CD4-positive, alpha-beta memory T cell (primary cell): ENCODE data around the gene DERL3. TPM values are rescaled to one million over a fixed set of nuclear protein-coding genes. Genes with fewer than 3 reads are reported as not detected.
A peak's percentile ranks its signal among the peaks of the same experiment; 100 is the strongest.

Experiments
- CTCF ChIA-PET: fragments of 350-600 bp; sonication (Branson Sonifier 250); formaldehyde crosslinking; loops from one replicate; lab custom pipeline; 2021; ENCODE audit warnings: inconsistent platforms; ENCODE audit not compliant: partially characterized antibody; lab: Charles Lee
- POLR2A ChIA-PET: fragments of 350-600 bp; sonication (Branson Sonifier 250); formaldehyde crosslinking; loops from one replicate; lab custom pipeline; 2021; ENCODE audit not compliant: partially characterized antibody; lab: Charles Lee
- DNase-seq, 5 donors: peaks; one replicate each; pipeline versions ENCODE4 v3.0.0 to v3.0.0-alpha.2; 2020 to 2022; ENCODE audit warnings: mixed read lengths in 1 of 5
- H3K27ac ChIP-seq: one replicate; pipeline ENCODE4 v1.7.0; 2013; ENCODE audit warnings: low read depth, low read length
- H3K27me3 ChIP-seq: 2 replicates; pipeline ENCODE4 v1.7.0; 2013; ENCODE audit warnings: mild to moderate bottlenecking, low read length, moderate library complexity; ENCODE audit not compliant: insufficient read depth
- H3K36me3 ChIP-seq: 2 replicates; pipeline ENCODE4 v1.7.0; 2013; ENCODE audit warnings: mild to moderate bottlenecking, low read length, moderate library complexity; ENCODE audit not compliant: insufficient read depth
- H3K4me1 ChIP-seq: 2 replicates; pipeline ENCODE4 v1.7.0; 2013; ENCODE audit warnings: mild to moderate bottlenecking, low read length, moderate library complexity; ENCODE audit not compliant: insufficient read depth
- H3K4me3 ChIP-seq, 2 donors: one replicate each; pipeline ENCODE4 v1.7.0; 2013; ENCODE audit warnings: low read length in 2 of 2, mild to moderate bottlenecking in 1 of 2
- H3K9me3 ChIP-seq, 2 donors: one replicate each; pipeline ENCODE4 v1.7.0; 2013; ENCODE audit warnings: low read length in 2 of 2, control low read depth in 1 of 2; ENCODE audit not compliant: control insufficient read depth in 1 of 2
- H3K27ac Mint-ChIP-seq, 7 donors: one replicate each; pipeline ENCODE4 v1.8.0; 2020 to 2021; ENCODE audit warnings: mixed read lengths in 7 of 7, mild to moderate bottlenecking in 6 of 7, inconsistent platforms in 3 of 7, moderate library complexity in 3 of 7
- H3K27me3 Mint-ChIP-seq, 2 donors: one replicate each; pipeline ENCODE4 v1.8.0; 2020 to 2021; ENCODE audit warnings: mixed read lengths in 2 of 2
- H3K36me3 Mint-ChIP-seq, 2 donors: one replicate each; pipeline ENCODE4 v1.8.0; 2020 to 2021; ENCODE audit warnings: mixed read lengths in 2 of 2, inconsistent platforms in 1 of 2, mild to moderate bottlenecking in 1 of 2
- H3K4me1 Mint-ChIP-seq, 4 donors: one replicate each; pipeline ENCODE4 v1.8.0; 2020 to 2021; ENCODE audit warnings: mixed read lengths in 4 of 4, mild to moderate bottlenecking in 1 of 4
- H3K4me3 Mint-ChIP-seq, 8 donors: one replicate each; pipeline ENCODE4 v1.8.0; 2020 to 2021; ENCODE audit warnings: mixed read lengths in 8 of 8, mild to moderate bottlenecking in 7 of 8, moderate library complexity in 6 of 8, inconsistent platforms in 3 of 8
- H3K9me3 Mint-ChIP-seq, 8 donors: one replicate each; pipeline ENCODE4 v1.8.0; 2020 to 2021; ENCODE audit warnings: mixed read lengths in 8 of 8, mild to moderate bottlenecking in 5 of 8, inconsistent platforms in 3 of 8, moderate library complexity in 1 of 8
- intact Hi-C: fragments of 100-400 bp; cut with micrococcal nuclease; formaldehyde crosslinking; loops from one replicate; pipeline ENCODE4 v1.15.1; 2023
- polyA plus RNA-seq, 2 donors: library from polyadenylated mRNA; unstranded; fragments of 300-500 nt; fragmentation: Illumina TruSeq; gene quantifications; one replicate each; pipeline ENCODE4 v1.2.3, GENCODE V29; 2021
- total RNA-seq, 2 experiments: library from RNA; stranded (reverse); gene quantifications; one replicate each; pipeline ENCODE4 v1.2.3, GENCODE V29; 2021

Gene DERL3
- total and polyA plus RNA-seq, 4 experiments from 2014 or later = 0.25 to 2.9 (median 1.7) TPM

DNA sequence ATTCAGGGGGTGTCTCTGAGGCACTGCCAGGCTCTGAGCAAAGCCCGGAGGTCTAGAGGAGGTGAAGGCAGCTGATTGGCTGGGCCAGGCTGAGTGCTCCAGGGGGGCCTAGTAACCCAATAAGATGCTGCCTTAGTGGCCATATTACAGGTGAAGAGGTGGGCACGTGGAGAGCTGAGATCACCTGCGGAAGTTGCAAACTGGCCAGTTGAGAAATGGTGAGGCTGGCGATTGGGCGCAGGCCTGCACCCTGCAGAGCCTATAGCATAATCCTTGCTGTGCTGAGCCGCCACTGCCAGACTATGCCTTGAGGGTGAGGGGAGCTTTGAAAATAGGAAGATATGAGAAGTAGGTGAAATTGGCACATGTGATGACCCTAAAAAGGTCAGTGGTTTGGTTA, 21.7 kb downstream of the DERL3 start:
- Mint-ChIP-seq H3K27me3 (no peaks in the 10 kb centered on the region), H3K36me3 (peaks cover 37 to 65% of the 10 kb centered on the region in 2 donors), H3K9me3 (no peaks in the 10 kb centered on the region), H3K4me3 (no peak overlapping the region), H3K27ac (peak overlapping the region in 1 of 7 donors; percentile 48), H3K4me1 (peaks cover 0 to 2% (median 0%) of the 10 kb centered on the region in 4 donors)
- no peaks in the 10 kb centered on the region for H3K9me3 ChIP-seq
- intact Hi-C loops = no loop called here
- CTCF ChIA-PET = no interaction called here
- H3K4me1 ChIP-seq = no peaks in the 10 kb centered on the region
- H3K27ac ChIP-seq = no peak overlapping the region
- no peak for DNase-seq
- POLR2A ChIA-PET = no interaction called here
- no peaks in the 10 kb centered on the region for H3K27me3 ChIP-seq
- H3K4me3 ChIP-seq = no peak overlapping the region
- peaks cover 35% of the 10 kb centered on the region for H3K36me3 ChIP-seq

DNA sequence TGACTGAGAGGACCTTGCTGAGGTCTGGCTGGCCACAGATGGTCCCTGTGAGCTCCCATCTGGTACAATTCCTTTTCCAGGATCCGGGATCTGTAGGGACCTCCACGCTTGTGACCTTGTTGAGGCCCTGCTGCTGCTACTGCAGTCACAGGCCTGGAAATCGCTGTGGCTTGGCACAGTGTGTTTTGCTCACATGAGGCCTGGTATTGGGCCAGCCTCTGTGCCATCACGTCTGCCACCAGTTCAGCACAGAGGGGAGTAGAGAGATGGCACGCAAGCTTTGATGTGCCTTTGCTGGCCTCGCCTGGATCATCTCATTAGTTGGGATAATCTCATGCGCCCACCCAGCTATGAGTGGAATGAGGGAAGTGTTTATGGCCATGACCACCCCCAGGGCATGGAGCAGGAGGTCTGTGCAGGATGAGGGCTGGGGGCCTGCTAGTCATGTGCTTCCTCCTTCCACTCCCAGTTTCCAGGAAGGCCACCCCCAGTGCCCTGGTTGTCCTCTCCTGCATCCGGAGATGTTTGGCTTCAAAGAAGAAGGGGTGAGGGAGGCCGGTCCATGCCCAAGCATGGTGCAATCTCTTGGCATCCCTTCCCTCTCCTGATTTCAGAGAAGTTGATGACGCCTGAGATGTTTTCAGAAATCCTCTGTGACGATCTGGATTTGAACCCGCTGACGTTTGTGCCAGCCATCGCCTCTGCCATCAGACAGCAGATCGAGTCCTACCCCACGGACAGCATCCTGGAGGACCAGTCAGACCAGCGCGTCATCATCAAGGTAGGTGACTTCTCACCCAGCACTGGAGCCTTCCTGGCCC, 22.4 kb downstream of the DERL3 start:
- Histone ChIP-seq H3K36me3 (peaks cover 29% of the 10 kb centered on the region), H3K27me3 (no peaks in the 10 kb centered on the region), H3K9me3 (no peaks in the 10 kb centered on the region), H3K4me1 (no peaks in the 10 kb centered on the region), H3K27ac (no peak overlapping the region), H3K4me3 (no peak overlapping the region)
- Mint-ChIP-seq H3K27me3 (no peaks in the 10 kb centered on the region), H3K9me3 (no peaks in the 10 kb centered on the region), H3K4me1 (peaks cover 0 to 3% (median 0%) of the 10 kb centered on the region in 4 donors), H3K36me3 (peaks cover 41 to 63% of the 10 kb centered on the region in 2 donors), H3K4me3 (no peak overlapping the region), H3K27ac (no peak overlapping the region)
- intact Hi-C loops = no loop called here
- no peak for DNase-seq
- POLR2A ChIA-PET = no interaction called here
- CTCF ChIA-PET = no interaction called here

DNA sequence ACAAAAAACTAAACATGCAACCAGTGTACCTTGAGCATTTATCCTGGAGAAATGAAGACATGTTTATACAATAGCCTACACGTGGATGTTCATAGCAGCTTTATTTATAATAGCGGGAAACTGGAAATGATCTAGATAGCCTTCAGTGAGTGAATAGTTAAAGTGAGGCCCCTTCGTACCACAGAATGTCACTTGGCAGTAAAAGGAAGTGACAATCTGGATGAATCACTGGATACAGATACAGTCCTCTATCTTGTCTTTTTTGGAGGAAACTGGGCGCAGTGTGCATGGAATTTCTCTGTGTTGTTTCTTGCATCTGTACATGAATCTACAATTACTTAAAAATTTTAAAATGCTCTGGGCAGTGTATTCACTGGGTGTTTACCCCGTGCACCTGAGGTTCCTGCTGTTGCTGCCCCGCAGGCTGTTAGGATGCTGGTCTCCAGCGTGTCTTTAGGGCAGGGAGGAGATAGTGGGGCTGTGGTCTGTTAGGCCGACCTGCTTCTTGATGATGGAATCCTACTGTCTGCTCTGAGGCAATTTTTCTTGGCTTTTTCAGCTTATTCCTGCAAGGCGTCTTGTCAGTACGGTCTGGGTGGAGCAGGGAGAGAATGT, 23.2 kb downstream of the DERL3 start:
- intact Hi-C loops = no loop called here
- H3K27me3 Mint-ChIP-seq = no peaks in the 10 kb centered on the region
- H3K36me3 Mint-ChIP-seq = peaks cover 40 to 58% of the 10 kb centered on the region in 2 donors
- H3K27ac ChIP-seq = no peak overlapping the region
- H3K4me1 ChIP-seq = no peaks in the 10 kb centered on the region
- H3K9me3 ChIP-seq = no peaks in the 10 kb centered on the region
- no peak overlapping the region for H3K4me3 ChIP-seq
- CTCF ChIA-PET = no interaction called here
- no peak overlapping the region for H3K4me3 Mint-ChIP-seq
- H3K9me3 Mint-ChIP-seq = no peaks in the 10 kb centered on the region
- H3K27me3 ChIP-seq = no peaks in the 10 kb centered on the region
- POLR2A ChIA-PET = no interaction called here
- DNase-seq = no peak
- H3K27ac Mint-ChIP-seq = no peak overlapping the region
- peaks cover 0 to 3% (median 0%) of the 10 kb centered on the region in 4 donors for H3K4me1 Mint-ChIP-seq
- peaks cover 22% of the 10 kb centered on the region for H3K36me3 ChIP-seq

DNA sequence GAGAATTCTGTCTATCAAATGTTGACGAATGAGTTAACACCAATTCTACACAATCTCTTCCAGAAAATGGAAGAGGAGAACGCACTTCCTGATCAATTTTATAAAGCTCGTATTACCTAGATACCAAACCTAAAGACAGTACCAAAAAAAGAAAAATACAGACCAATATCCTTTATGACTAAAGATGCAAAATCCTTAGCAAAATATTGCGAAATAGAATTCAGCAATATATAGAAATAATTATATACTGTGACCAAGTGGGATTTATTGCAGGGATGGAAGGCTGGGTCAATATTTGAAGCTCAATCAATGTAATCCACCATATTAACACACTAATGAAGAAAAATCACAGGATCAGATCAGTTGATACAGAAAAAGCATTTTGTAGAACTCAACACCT, 26.4 kb downstream of the DERL3 start:
- H3K4me3 Mint-ChIP-seq = no peak overlapping the region
- H3K4me1 Mint-ChIP-seq = peaks cover 0 to 2% (median 0%) of the 10 kb centered on the region in 4 donors
- DNase-seq = no peak
- no peak overlapping the region for H3K27ac Mint-ChIP-seq
- H3K9me3 Mint-ChIP-seq = no peaks in the 10 kb centered on the region
- POLR2A ChIA-PET = no interaction called here
- Histone ChIP-seq H3K9me3 (no peaks in the 10 kb centered on the region), H3K36me3 (peaks cover 12% of the 10 kb centered on the region), H3K27me3 (no peaks in the 10 kb centered on the region), H3K27ac (no peak overlapping the region), H3K4me3 (no peak overlapping the region), H3K4me1 (no peaks in the 10 kb centered on the region)
- H3K36me3 Mint-ChIP-seq = peaks cover 37 to 40% of the 10 kb centered on the region in 2 donors
- intact Hi-C loops = no loop called here
- H3K27me3 Mint-ChIP-seq = no peaks in the 10 kb centered on the region
- CTCF ChIA-PET = no interaction called here

DNA sequence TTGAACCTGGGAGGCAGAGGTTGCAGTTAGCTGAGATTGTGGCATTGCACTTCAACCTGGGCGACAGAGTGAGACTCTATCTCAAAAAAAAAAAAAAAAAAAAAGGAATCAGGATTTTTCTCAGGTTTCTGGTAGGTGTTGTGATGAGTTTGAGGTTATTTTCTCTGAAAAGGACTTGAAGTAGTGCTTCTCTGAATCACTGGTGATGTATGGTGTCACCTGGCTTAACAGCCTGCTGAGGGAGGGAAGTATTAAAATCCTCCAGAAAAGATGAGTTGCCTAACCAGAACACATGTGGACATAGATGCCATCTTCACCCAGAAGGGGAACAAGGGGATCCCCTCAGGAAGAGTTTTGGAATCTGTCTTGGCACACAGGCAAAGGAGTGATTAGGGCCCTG, 32.0 kb downstream of the DERL3 start:
- ChIA-PET POLR2A (no interaction called here), CTCF (no interaction called here)
- Histone ChIP-seq H3K4me3 (no peak overlapping the region), H3K27me3 (no peaks in the 10 kb centered on the region), H3K27ac (no peak overlapping the region), H3K9me3 (no peaks in the 10 kb centered on the region), H3K36me3 (peaks cover 43% of the 10 kb centered on the region), H3K4me1 (no peaks in the 10 kb centered on the region)
- H3K27ac Mint-ChIP-seq = peak overlapping the region in 2 of 7 donors; percentile 0 to 22
- no peak for DNase-seq
- H3K27me3 Mint-ChIP-seq = no peaks in the 10 kb centered on the region
- H3K4me1 Mint-ChIP-seq = peaks cover 0 to 2% (median 0%) of the 10 kb centered on the region in 4 donors
- H3K9me3 Mint-ChIP-seq = no peaks in the 10 kb centered on the region
- H3K36me3 Mint-ChIP-seq = peaks cover 50 to 52% of the 10 kb centered on the region in 2 donors
- intact Hi-C loops = no loop called here
- H3K4me3 Mint-ChIP-seq = no peak overlapping the region

DNA sequence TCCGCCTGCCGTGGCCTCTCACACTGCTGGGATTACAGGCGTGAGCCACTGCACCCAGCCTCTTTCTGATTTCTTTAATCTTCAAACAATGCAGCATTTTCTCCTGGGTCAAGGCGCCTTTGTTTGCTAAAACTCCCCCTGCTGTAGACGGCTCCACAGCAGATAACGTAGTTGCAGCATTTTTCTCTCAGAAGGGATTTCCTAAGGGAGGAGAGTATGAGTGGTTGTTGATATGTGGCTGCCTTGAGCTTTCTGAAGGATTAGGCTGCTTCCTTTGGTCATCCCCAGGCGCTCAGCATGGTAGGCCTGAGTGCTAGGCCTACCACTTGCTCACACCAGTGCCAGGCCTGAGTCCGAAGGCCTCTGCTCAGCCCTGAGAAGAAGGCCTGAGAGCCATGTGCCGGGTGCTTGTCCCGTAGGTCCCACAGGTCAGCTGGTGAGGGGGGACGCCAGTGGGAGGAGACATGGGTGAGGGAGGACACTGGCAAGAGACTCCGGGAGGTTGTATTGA, 34.0 kb downstream of the DERL3 start:
- no peaks in the 10 kb centered on the region for H3K27me3 Mint-ChIP-seq
- CTCF ChIA-PET = interaction anchor here (1.0 kb wide), 1 partner anchor 34 kb away, joined by 3 read pairs; no protein-coding TSS in a partner anchor
- no peak overlapping the region for H3K4me3 Mint-ChIP-seq
- no peaks in the 10 kb centered on the region for H3K9me3 ChIP-seq
- no peaks in the 10 kb centered on the region for H3K4me1 Mint-ChIP-seq
- no peaks in the 10 kb centered on the region for H3K9me3 Mint-ChIP-seq
- no peak overlapping the region for H3K27ac ChIP-seq
- H3K36me3 ChIP-seq = peaks cover 63% of the 10 kb centered on the region
- H3K36me3 Mint-ChIP-seq = peaks cover 59 to 66% of the 10 kb centered on the region in 2 donors
- H3K27me3 ChIP-seq = no peaks in the 10 kb centered on the region
- peak overlapping the region in 2 of 7 donors; percentile 30 to 36 for H3K27ac Mint-ChIP-seq
- intact Hi-C loops = no loop called here
- H3K4me3 ChIP-seq = no peak overlapping the region
- DNase-seq = no peak
- POLR2A ChIA-PET = no interaction called here
- H3K4me1 ChIP-seq = no peaks in the 10 kb centered on the region

DNA sequence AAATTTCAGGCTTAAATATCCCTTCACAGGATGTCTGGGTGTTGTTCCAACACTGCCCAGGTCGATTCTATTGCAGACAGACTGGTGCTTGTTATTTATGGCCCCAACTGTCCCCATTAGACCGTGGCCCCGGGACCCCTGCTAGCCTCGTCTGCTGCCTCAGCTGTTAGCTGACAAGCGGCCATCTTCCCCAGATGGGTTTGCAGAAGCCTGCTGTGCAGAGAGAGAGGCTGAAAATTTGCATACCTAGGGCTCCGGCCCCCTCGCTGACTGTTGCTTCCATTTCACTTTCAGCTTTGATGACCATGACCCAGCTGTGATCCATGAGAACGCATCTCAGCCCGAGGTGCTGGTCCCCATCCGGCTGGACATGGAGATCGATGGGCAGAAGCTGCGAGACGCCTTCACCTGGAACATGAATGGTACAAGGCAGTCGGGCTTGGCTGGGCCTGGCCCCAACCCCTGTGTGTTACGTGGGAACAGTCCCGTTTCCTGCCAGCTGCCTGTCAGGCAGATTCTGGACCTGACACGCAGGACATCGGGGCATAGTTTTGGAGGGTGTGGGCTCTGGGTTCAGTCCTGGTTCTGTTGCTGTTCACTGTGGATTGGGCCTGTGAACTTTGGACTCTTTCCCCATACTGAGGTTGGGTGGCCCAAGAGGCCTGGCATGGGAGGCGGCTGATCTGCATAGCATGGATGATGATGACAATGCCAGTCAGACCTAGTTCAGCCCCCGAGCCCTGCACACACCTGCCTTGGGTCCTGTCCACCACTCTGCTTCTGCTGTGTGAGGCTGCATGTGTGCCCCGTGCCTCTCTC, 35.6 kb downstream of the DERL3 start:
- Histone ChIP-seq H3K4me3 (no peak overlapping the region), H3K4me1 (no peaks in the 10 kb centered on the region), H3K9me3 (no peaks in the 10 kb centered on the region), H3K36me3 (peaks cover 63% of the 10 kb centered on the region), H3K27ac (no peak overlapping the region), H3K27me3 (no peaks in the 10 kb centered on the region)
- Mint-ChIP-seq H3K4me1 (no peaks in the 10 kb centered on the region), H3K27me3 (no peaks in the 10 kb centered on the region), H3K4me3 (no peak overlapping the region), H3K9me3 (no peaks in the 10 kb centered on the region), H3K27ac (peak overlapping the region in 2 of 7 donors; percentile 36 to 47), H3K36me3 (peaks cover 62 to 72% of the 10 kb centered on the region in 2 donors)
- DNase-seq = no peak
- ChIA-PET CTCF (no interaction called here), POLR2A (no interaction called here)
- intact Hi-C loops = no loop called here
